MM.1S (cell line): ENCODE results near the gene ADO.

Source experiments
- CTCF ChIP-seq: fragments of 300-600 bp; sonication (generic); IDR thresholded peaks from 2 replicates; pipeline ENCODE4 v1.5.1; 2016; ENCODE audit warnings: antibody characterized with exemption, low read length, mixed read lengths
- EZH2phosphoT487 ChIP-seq: fragments of 300-600 bp; sonication (generic); IDR thresholded peaks from 2 replicates; pipeline ENCODE4 v1.6.1; 2018; ENCODE audit warnings: antibody characterized with exemption, low read length

- TF ChIP-seq CTCF (no peak), EZH2phosphoT487 (no peak)
Measured at GRCh38 chr10:62796896-62797295, 7.6 kb upstream of the ADO start.
